ENCODE data around the gene GAPVD1.

DNA sequence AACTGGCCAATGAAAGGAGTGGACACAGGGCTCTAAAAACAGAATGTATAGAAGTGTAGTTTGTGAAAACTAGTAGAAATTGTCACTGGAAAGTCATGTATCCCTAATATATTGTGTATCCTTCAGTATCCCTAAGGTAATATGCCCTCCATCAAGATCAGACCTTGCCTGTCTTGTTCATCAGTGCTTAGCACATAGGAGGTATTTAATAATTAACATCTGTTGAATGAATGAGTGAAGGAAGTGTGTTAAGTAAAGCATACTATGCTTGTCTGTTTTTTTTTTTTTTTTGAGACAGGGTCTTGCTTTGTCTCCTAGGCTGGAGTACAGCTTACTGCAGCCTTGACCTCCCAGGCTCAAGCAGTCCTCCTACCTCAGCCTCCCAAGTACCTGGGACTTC is 15.8 kb downstream of the GAPVD1 start:
- TF ChIP-seq, protein P1, sequence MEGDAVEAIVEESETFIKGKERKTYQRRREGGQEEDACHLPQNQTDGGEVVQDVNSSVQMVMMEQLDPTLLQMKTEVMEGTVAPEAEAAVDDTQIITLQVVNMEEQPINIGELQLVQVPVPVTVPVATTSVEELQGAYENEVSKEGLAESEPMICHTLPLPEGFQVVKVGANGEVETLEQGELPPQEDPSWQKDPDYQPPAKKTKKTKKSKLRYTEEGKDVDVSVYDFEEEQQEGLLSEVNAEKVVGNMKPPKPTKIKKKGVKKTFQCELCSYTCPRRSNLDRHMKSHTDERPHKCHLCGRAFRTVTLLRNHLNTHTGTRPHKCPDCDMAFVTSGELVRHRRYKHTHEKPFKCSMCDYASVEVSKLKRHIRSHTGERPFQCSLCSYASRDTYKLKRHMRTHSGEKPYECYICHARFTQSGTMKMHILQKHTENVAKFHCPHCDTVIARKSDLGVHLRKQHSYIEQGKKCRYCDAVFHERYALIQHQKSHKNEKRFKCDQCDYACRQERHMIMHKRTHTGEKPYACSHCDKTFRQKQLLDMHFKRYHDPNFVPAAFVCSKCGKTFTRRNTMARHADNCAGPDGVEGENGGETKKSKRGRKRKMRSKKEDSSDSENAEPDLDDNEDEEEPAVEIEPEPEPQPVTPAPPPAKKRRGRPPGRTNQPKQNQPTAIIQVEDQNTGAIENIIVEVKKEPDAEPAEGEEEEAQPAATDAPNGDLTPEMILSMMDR (IDR thresholded peaks at IDR 0.05), result no peak
- TF ChIP-seq POLR2AphosphoS5 (IDR thresholded peaks at IDR 0.05), result no peak
